ENCODE data around the gene ARFIP1.

Gene ARFIP1

GRCh38 chr4:152808670-152809069, 28.9 kb downstream of the ARFIP1 start:
- DNase-seq (ENCODE audit: extremely low read depth, low read depth): no peak
- TF ChIP-seq CTCF (IDR thresholded peaks at IDR 0.05; ENCODE audit: low read depth, low read length): no peak

GRCh38 chr4:152810715-152811287, 31.0 kb downstream of the ARFIP1 start:
- DNase-seq (ENCODE audit: extremely low read depth, low read depth): no peak
- TF ChIP-seq CTCF (IDR thresholded peaks at IDR 0.05; ENCODE audit: low read depth, low read length): no peak

GRCh38 chr4:152815078-152815477, 35.3 kb downstream of the ARFIP1 start:
- no peak for DNase-seq (ENCODE audit: extremely low read depth, low read depth)
- TF ChIP-seq CTCF (IDR thresholded peaks at IDR 0.05; ENCODE audit: low read depth, low read length): no peak

GRCh38 chr4:152817331-152817730, 37.6 kb downstream of the ARFIP1 start:
- no peak for DNase-seq (ENCODE audit: extremely low read depth, low read depth)
- no peak for TF ChIP-seq CTCF (IDR thresholded peaks at IDR 0.05; ENCODE audit: low read depth, low read length)

GRCh38 chr4:152819026-152819645, 39.4 kb downstream of the ARFIP1 start:
- no peak for TF ChIP-seq CTCF (IDR thresholded peaks at IDR 0.05; ENCODE audit: low read depth, low read length)
- no peak for DNase-seq (ENCODE audit: extremely low read depth, low read depth)

- TF ChIP-seq CTCF (IDR thresholded peaks at IDR 0.05; ENCODE audit: low read depth, low read length): no peak
- DNase-seq (ENCODE audit: extremely low read depth, low read depth): no peak
These were observed 40.3 kb downstream of the ARFIP1 start for GRCh38 chr4:152820073-152820472.

- no peak for DNase-seq (ENCODE audit: extremely low read depth, low read depth)
- TF ChIP-seq CTCF (IDR thresholded peaks at IDR 0.05; ENCODE audit: low read depth, low read length): no peak
These were observed 42.6 kb downstream of the ARFIP1 start for GRCh38 chr4:152822323-152822722.

Data from AG09319 (cell line).